Stimulated activated naive CD8-positive, alpha-beta T cell treated with anti-CD3 and anti-CD28 coated beads, Interleukin-15, Interleukin-2, amounts not matched to agents 100 U/mL and 50 U/mL, for 24 hours (primary cell): Measurements from ENCODE around the gene TRERF1.
"Not testable (repeated sequence)": the region's sequence is repeated elsewhere in the genome, so short reads cannot be mapped to it uniquely, and the experiment has no call there.

ENCODE experiments used
- ATAC-seq: fragments of 150-1000 bp; cut with Tn5 transposase; one replicate; pipeline ENCODE4 v1.10.0; 2021
- DNase-seq: peaks from one replicate; pipeline ENCODE4 v3.0.0; 2021

The TRERF1 gene

GRCh38 chr6:42221546-42221945 lies 230.2 kb downstream of the TRERF1 start:
- ATAC-seq (no peak), DNase-seq (no peak)

- no peak for DNase-seq
Observed at GRCh38 chr6:42220807-42221206, 230.9 kb downstream of the TRERF1 start.

GRCh38 chr6:42217519-42218367 lies 234.0 kb downstream of the TRERF1 start, which contains the start of gene MRPS10:
Gene MRPS10 (minus strand): TSS chr6:42217861. CDS start chr6:42217849, 12 bp downstream.
- peak; percentile 100 for ATAC-seq
- peak; percentile 90 for DNase-seq

More at GRCh38 chr6:42220807-42221206, 230.9 kb downstream of the TRERF1 start:
- ATAC-seq, result no peak

GRCh38 chr6:42217157-42217518 lies 234.6 kb downstream of the TRERF1 start:
- no peak for ATAC-seq

GRCh38 chr6:42216495-42216894 lies 235.2 kb downstream of the TRERF1 start:
- ATAC-seq, DNase-seq: not testable (repeated sequence)

More at GRCh38 chr6:42217157-42217518, 234.6 kb downstream of the TRERF1 start:
- no peak for DNase-seq

- DNase-seq, result no peak
- ATAC-seq, result no peak
Observed at GRCh38 chr6:42212442-42212841, 239.3 kb downstream of the TRERF1 start.

- ATAC-seq (no peak), DNase-seq (no peak)
Observed at GRCh38 chr6:42211726-42212125, 240.0 kb downstream of the TRERF1 start.

- no peak for DNase-seq
- ATAC-seq, result no peak
Observed at GRCh38 chr6:42210551-42210950, 241.2 kb downstream of the TRERF1 start.

GRCh38 chr6:42207559-42207958 lies 244.2 kb downstream of the TRERF1 start:
- DNase-seq, ATAC-seq: not testable (repeated sequence)

- no peak for DNase-seq
Observed at GRCh38 chr6:42204768-42205282, 246.9 kb downstream of the TRERF1 start.

GRCh38 chr6:42203183-42203582 lies 248.5 kb downstream of the TRERF1 start:
- DNase-seq, result no peak
- ATAC-seq, result no peak

More at GRCh38 chr6:42204768-42205282, 246.9 kb downstream of the TRERF1 start:
- no peak for ATAC-seq

GRCh38 chr6:42202131-42202915 lies 249.4 kb downstream of the TRERF1 start:
- DNase-seq, ATAC-seq: not testable (repeated sequence)

GRCh38 chr6:42201382-42201781 lies 250.3 kb downstream of the TRERF1 start:
- no peak for ATAC-seq
- no peak for DNase-seq

GRCh38 chr6:42200035-42200434 lies 251.7 kb downstream of the TRERF1 start:
- DNase-seq (no peak), ATAC-seq (no peak)

GRCh38 chr6:42199106-42199981 lies 252.4 kb downstream of the TRERF1 start:
- no peak for ATAC-seq

GRCh38 chr6:42197555-42198362 lies 254.0 kb downstream of the TRERF1 start:
- ATAC-seq (peak; percentile 69), DNase-seq (no peak)

More at GRCh38 chr6:42199106-42199981, 252.4 kb downstream of the TRERF1 start:
- no peak for DNase-seq

GRCh38 chr6:42195415-42195814 lies 256.3 kb downstream of the TRERF1 start:
- no peak for ATAC-seq
- no peak for DNase-seq

GRCh38 chr6:42194056-42194455 lies 257.7 kb downstream of the TRERF1 start:
- ATAC-seq, result no peak

GRCh38 chr6:42193491-42193894 lies 258.2 kb downstream of the TRERF1 start:
- DNase-seq, result no peak
- no peak for ATAC-seq

More at GRCh38 chr6:42194056-42194455, 257.7 kb downstream of the TRERF1 start:
- no peak for DNase-seq

- not testable (repeated sequence) for DNase-seq
Observed at GRCh38 chr6:42192385-42192784, 259.3 kb downstream of the TRERF1 start.

More at GRCh38 chr6:42192385-42192784, 259.3 kb downstream of the TRERF1 start:
- not testable (repeated sequence) for ATAC-seq
